ENCODE data around the gene PPP2R2D.

DNA sequence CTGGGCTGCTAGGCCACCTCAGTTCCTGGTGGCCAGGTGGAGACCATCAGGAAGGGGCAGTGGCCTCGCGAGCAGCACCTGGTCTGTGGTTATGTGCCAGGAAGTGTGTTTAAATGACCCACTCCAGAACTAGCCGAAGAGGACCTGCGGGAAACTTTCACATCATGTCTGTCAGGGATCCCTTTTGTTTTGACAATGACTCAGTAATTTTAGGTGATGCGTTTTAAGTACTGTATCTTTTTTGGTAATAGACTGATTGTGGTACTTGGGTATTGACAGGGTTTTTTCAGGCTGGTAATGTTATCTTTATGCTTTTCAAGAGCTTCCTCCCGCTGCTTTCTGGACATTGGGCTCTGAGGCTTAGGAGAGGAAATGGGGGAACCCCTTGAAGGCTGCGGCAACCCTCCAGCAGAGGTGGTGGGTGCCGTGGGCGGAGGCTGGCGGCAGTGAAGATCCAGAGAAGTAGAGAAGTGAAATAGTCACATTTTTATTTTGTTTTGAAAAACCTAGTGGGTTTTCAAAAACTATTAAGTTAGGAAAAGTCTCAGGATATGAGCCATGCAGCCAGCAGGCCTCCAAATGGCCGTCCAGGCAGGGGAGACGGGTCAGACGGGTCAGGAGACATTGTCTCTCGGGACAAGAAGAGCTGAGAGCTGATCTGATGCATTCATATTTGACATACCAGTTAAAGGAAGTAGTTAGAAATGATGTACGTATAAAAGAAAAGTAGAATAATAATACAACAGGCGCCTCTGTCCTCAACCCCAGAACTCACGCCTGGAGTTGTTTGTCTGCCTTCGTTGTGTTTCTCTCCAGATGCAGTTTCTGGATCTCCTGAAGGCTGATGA, 27.7 kb downstream of the PPP2R2D start:
- no peak for TF ChIP-seq POLR2A (IDR thresholded peaks at IDR 0.05)
- TF ChIP-seq, protein P1, sequence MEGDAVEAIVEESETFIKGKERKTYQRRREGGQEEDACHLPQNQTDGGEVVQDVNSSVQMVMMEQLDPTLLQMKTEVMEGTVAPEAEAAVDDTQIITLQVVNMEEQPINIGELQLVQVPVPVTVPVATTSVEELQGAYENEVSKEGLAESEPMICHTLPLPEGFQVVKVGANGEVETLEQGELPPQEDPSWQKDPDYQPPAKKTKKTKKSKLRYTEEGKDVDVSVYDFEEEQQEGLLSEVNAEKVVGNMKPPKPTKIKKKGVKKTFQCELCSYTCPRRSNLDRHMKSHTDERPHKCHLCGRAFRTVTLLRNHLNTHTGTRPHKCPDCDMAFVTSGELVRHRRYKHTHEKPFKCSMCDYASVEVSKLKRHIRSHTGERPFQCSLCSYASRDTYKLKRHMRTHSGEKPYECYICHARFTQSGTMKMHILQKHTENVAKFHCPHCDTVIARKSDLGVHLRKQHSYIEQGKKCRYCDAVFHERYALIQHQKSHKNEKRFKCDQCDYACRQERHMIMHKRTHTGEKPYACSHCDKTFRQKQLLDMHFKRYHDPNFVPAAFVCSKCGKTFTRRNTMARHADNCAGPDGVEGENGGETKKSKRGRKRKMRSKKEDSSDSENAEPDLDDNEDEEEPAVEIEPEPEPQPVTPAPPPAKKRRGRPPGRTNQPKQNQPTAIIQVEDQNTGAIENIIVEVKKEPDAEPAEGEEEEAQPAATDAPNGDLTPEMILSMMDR (IDR thresholded peaks at IDR 0.05), result no peak

Data from body of pancreas (tissue), 4 donors.